ENCODE data around the gene HSPA4.

- TF ChIP-seq CTCF (IDR thresholded peaks at IDR 0.05) (no peak), POLR2A (IDR thresholded peaks at IDR 0.05) (no peak), POLR2AphosphoS5 (IDR thresholded peaks at IDR 0.05) (no peak)
Observed at GRCh38 chr5:133118741-133119140, 66.9 kb downstream of the HSPA4 start.

Measured in prostate gland (tissue), 2 donors.